ENCODE data around the gene CATSPER1. TPM values are rescaled to one million over a fixed set of nuclear protein-coding genes. Genes with fewer than 3 reads are reported as not detected.

The CATSPER1 gene
- total and polyA plus RNA-seq, 2 of the 8 experiments (the other 6 are each of a cell fraction or from before 2014, with no cell fraction given): not detected

- Histone ChIP-seq H3K9me3 (ENCODE audit: insufficient read depth in 2 of 2, low read depth in 1 of 2, low read length in 1 of 2) (no peaks in the 10 kb centered on the region), H2AFZ (ENCODE audit: low read length) (no peak overlapping the region), H2BK5ac (ENCODE audit: low read depth, low read length) (no peak overlapping the region), H3K36me3 (ENCODE audit: control insufficient read depth in 2 of 4, insufficient read depth in 4 of 4, low read length in 3 of 4) (peaks cover 4 to 24% (median 19%) of the 10 kb centered on the region in 4 experiments; a peak in 7 of 8 replicates), H2BK20ac (ENCODE audit: low read length) (no peak overlapping the region), H3K4me2 (ENCODE audit: insufficient read depth in 1 of 2, low read depth in 2 of 2, low read length in 2 of 2) (no peak overlapping the region), H3K4ac (replicated peaks; ENCODE audit: insufficient read length, low read depth, low read length) (no peak overlapping the region), H3K79me1 (ENCODE audit: low read depth, low read length) (no peaks in the 10 kb centered on the region), H3K79me2 (ENCODE audit: control insufficient read depth in 1 of 2, insufficient read depth in 2 of 2, low read length in 2 of 2) (no peaks in the 10 kb centered on the region), H4K91ac (replicated peaks; ENCODE audit: insufficient read length, low read length) (no peak overlapping the region), H4K5ac (ENCODE audit: insufficient read length, low read depth, low read length) (no peak overlapping the region), H3K23me2 (ENCODE audit: low read depth, low read length) (no peaks in the 10 kb centered on the region), H3K23ac (ENCODE audit: insufficient read length) (no peak overlapping the region), H2BK15ac (ENCODE audit: low read length) (no peak overlapping the region), H3K27me3 (replicated peaks in 1 of 4; ENCODE audit: control insufficient read depth in 3 of 4, extremely low read depth in 1 of 4, insufficient read depth in 3 of 4, low read length in 3 of 4) (no peaks in the 10 kb centered on the region), H3K27ac (ENCODE audit: low read depth, low read length) (no peak overlapping the region), H3K4me1 (replicated peaks in 1 of 4; ENCODE audit: control insufficient read depth in 3 of 4, insufficient read depth in 4 of 4, low read length in 3 of 4) (no peaks in the 10 kb centered on the region), H2AK5ac (ENCODE audit: low read depth, low read length) (no peak overlapping the region), H4K8ac (ENCODE audit: extremely low read depth, insufficient read depth, low read length) (no peak overlapping the region), H4K20me1 (replicated peaks in 1 of 2; ENCODE audit: control insufficient read depth in 1 of 2, insufficient read depth in 2 of 2, low read length in 2 of 2) (peaks cover 0 to 2% of the 10 kb centered on the region in 2 experiments), H3K14ac (ENCODE audit: insufficient read length) (no peak overlapping the region), H3K9ac (replicated peaks in 1 of 4; ENCODE audit: extremely low read depth in 1 of 4, low read depth in 3 of 4, low read length in 3 of 4) (no peak overlapping the region), H2BK120ac (replicated peaks; ENCODE audit: low read depth, low read length) (no peak overlapping the region), H3K4me3 (ENCODE audit: extremely low read depth in 1 of 4, insufficient read depth in 2 of 4, low read depth in 3 of 4, low read length in 4 of 4) (no peak overlapping the region), H3K56ac (replicated peaks; ENCODE audit: insufficient read length, low read depth, low read length) (no peak overlapping the region), H2BK12ac (ENCODE audit: low read depth, low read length) (no peak overlapping the region), H3K18ac (ENCODE audit: extremely low read depth, low read length) (no peak overlapping the region)
- no peak for TF ChIP-seq CBX5 (IDR thresholded peaks at IDR 0.05; ENCODE audit: low read depth, low read length)
- TF ChIP-seq YY1 (IDR thresholded peaks at IDR 0.05; ENCODE audit: low read depth, low read length): no peak
- FAIRE-seq (no peak), DNase-seq (ENCODE audit: low read depth in 1 of 2, low spot score in 2 of 2) (no peak)
- ChIA-PET POLR2A (ENCODE audit: partially characterized antibody) (interaction anchor here (0.6 to 1.8 kb wide), 6 partner anchors 14 to 128 kb away, joined by 3 to 5 read pairs (median 3); no protein-coding TSS in a partner anchor), CTCF (ENCODE audit: partially characterized antibody) (interaction anchor here (1.1 to 18.4 kb wide), 4 partner anchors 92 to 276 kb away, joined by 3 to 281 read pairs (median 4); partner anchors contain the start of genes CCDC85B and FIBP)
- WGBS, 2 experiments (ENCODE audit: extremely low coverage in 1 of 2, insufficient coverage in 1 of 2, insufficient read length in 1 of 2, insufficient replicate concordance in 2 of 2, low coverage in 1 of 2, low lambda C conversion rate in 2 of 2, missing lambda C conversion rate in 1 of 2): 85% methylated on average over 5 of the region's 12 CpGs; no CpG with 5 or more reads in 1 of the 2 experiments
Measured at GRCh38 chr11:65981101-65981740, 45.1 kb downstream of the CATSPER1 start.
